Measurements from ENCODE around the gene CCL18. TPM values are rescaled to one million over a fixed set of nuclear protein-coding genes. Genes with fewer than 3 reads are reported as not detected.
A peak's percentile ranks its signal among the peaks of the same experiment; 100 is the strongest.
"Not testable (repeated sequence)": the region's sequence is repeated elsewhere in the genome, so short reads cannot be mapped to it uniquely, and the experiment has no call there.

CCL18 gene
- total RNA-seq, 5 donors from 2014 or later (not counting 1 experiment from before 2014, with no cell fraction given), result not detected

DNA sequence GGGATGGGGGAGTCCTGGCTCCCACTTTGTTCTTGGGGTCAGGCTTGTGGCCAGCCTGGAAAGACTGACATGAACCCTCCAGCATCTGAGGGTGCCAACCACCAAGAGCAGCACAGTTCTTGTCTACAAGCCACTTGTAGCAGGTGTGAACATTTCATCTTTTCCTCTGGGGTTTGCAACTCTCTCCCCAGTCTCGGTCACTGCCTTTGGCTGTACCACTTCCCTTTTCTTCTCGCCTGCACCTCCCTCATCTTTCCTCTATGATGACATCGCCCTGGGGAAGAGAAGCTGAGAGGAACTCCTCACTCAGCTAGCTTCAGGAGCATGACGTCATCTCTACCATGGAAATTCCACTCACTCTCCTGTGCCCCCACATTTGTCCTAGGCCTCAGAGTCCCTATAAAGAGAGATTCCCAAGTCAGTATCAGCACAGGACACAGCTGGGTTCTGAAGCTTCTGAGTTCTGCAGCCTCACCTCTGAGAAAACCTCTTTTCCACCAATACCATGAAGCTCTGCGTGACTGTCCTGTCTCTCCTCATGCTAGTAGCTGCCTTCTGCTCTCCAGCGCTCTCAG, 39.4 kb downstream of the CCL18 start, which contains the start of gene CCL4:
Gene CCL4, plus strand, starts transcription at position 427 of the 575 bp plus-strand sequence. Its CDS starts 79 bp downstream, at position 506.
- Mint-ChIP-seq H3K4me1 (peaks cover 0 to 36% (median 25%) of the 10 kb centered on the region in 3 donors), H3K27me3 (peaks cover 15 to 41% of the 10 kb centered on the region in 2 donors), H3K4me3 (peak within 1 kb of the TSS; percentile 60 to 82 (median 72)), H3K27ac (peak within 1 kb of the TSS; percentile 84 to 95)
- H3K4me1 ChIP-seq (ENCODE audit: control insufficient read depth in 1 of 2, extremely low read depth in 1 of 2, insufficient read depth in 2 of 2, low read length in 2 of 2), result peaks cover 0 to 45% of the 10 kb centered on the region in 2 experiments
- H3K4me3 ChIP-seq (ENCODE audit: control insufficient read depth in 1 of 2, extremely low read depth in 1 of 2, low read length in 1 of 2), result peak within 1 kb of the TSS in 1 of 2 donors; percentile 35
- H3K27ac ChIP-seq (ENCODE audit: low read length), result peak within 1 kb of the TSS; percentile 68
- H3K27me3 ChIP-seq (replicated peaks in 1 of 2; ENCODE audit: control insufficient read depth in 2 of 2, extremely low read depth in 1 of 2, insufficient read depth in 2 of 2, low read length in 1 of 2); H3K9me3 Mint-ChIP-seq; H3K36me3 ChIP-seq (ENCODE audit: control insufficient read depth in 2 of 2, extremely low read depth in 1 of 2, insufficient read depth in 1 of 2, low read length in 1 of 2); H3K9me3 ChIP-seq; H3K36me3 Mint-ChIP-seq: not testable (repeated sequence)
- DNase-seq (peak in 28 of 35 experiments; percentile 9 to 67 (median 36)), ATAC-seq (replicated peaks in 1 of 4) (peak; percentile 47 to 80 (median 70))
- WGBS (ENCODE audit: insufficient coverage), result 0% methylated on average over 1 of the region's 6 CpGs
- ChIA-PET POLR2A (interaction anchor here in 1 of 2 donors (0.6 kb wide), 1 partner anchor 340 kb away, joined by 6 read pairs; no protein-coding TSS in a partner anchor), CTCF (interaction anchor here in 1 of 2 donors (0.9 kb wide), 1 partner anchor 21 kb away, joined by 3 read pairs; no protein-coding TSS in a partner anchor)

DNA sequence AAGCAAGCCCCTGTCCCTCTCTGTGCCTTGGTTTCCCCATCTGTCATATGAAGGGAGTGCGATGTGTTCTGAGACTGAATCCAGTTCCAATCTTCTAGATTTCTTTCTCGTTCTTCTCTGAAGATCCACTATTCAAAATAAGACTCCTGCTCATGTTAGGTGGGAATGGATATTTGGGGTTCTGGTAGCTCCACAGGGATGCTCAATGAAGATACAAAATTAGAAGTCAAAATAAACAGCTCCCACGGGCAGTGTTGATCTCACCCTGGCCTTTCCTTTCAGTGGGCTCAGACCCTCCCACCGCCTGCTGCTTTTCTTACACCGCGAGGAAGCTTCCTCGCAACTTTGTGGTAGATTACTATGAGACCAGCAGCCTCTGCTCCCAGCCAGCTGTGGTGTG, 40.2 kb downstream of the CCL18 start:
- H3K36me3 ChIP-seq (ENCODE audit: control insufficient read depth in 2 of 2, extremely low read depth in 1 of 2, insufficient read depth in 1 of 2, low read length in 1 of 2); H3K36me3 Mint-ChIP-seq; H3K27me3 ChIP-seq (replicated peaks in 1 of 2; ENCODE audit: control insufficient read depth in 2 of 2, extremely low read depth in 1 of 2, insufficient read depth in 2 of 2, low read length in 1 of 2); H3K9me3 ChIP-seq; DNase-seq; H3K9me3 Mint-ChIP-seq; CTCF ChIA-PET; POLR2A ChIA-PET: not testable (repeated sequence)
- H3K27ac Mint-ChIP-seq, result peak overlapping the region; percentile 84 to 95
- H3K4me3 Mint-ChIP-seq, result peak overlapping the region; percentile 60 to 82 (median 72)
- peaks cover 11 to 37% of the 10 kb centered on the region in 2 donors for H3K27me3 Mint-ChIP-seq
- H3K4me1 Mint-ChIP-seq, result peaks cover 0 to 36% (median 25%) of the 10 kb centered on the region in 3 donors
- peak overlapping the region; percentile 68 for H3K27ac ChIP-seq (ENCODE audit: low read length)
- H3K4me1 ChIP-seq (ENCODE audit: control insufficient read depth in 1 of 2, extremely low read depth in 1 of 2, insufficient read depth in 2 of 2, low read length in 2 of 2), result peaks cover 0 to 53% of the 10 kb centered on the region in 2 experiments
- no CpG with 5 or more reads among the region's 7 CpGs for WGBS (ENCODE audit: insufficient coverage)
- H3K4me3 ChIP-seq (ENCODE audit: control insufficient read depth in 1 of 2, extremely low read depth in 1 of 2, low read length in 1 of 2), result peak overlapping the region in 1 of 2 donors; percentile 35
- ATAC-seq (replicated peaks in 1 of 4), result peak in 1 of 4 experiments; percentile 21

GRCh38 chr17:36104701-36105181, 40.7 kb downstream of the CCL18 start:
- H3K27ac Mint-ChIP-seq, result peak overlapping the region; percentile 84 to 95

DNA sequence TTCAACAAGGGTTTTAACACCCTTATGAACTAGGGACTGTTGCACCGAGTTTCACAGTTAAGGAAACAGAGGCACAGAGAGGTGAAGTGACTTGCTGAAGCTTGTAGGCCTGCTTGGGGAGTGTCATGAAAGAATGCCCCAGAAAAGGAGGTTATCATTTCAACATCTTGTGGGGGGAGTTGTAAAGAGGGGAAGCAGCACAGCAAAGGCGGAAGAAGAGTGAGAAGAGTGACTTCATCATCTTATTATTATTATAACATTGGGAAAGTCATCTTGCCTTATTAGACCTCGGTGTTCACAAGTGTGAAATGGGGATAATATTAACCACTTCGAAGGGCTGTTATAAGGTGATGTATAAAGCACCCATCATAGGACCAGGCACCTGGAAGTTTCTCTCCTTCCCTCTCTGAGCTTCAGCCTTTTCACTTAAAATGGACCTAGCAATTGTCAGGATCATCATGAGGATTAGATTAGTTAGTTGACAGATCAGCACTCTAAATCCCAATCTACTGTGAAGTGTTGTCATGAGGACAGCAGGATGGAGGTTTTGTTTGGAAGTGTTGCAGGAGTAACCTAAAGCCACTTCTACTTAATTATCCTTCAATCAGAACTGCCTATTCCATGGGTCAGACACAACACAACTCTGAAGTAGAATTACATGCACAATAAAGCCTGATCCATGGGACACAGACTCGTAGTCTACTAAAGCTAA, 41.9 kb downstream of the CCL18 start:
- whole genome bisulfite sequencing (ENCODE audit: insufficient coverage), result no CpG with 5 or more reads among the region's 5 CpGs
- peaks cover 0 to 48% of the 10 kb centered on the region in 2 experiments for H3K4me1 ChIP-seq (ENCODE audit: control insufficient read depth in 1 of 2, extremely low read depth in 1 of 2, insufficient read depth in 2 of 2, low read length in 2 of 2)
- peaks cover 0 to 33% (median 25%) of the 10 kb centered on the region in 3 donors for H3K4me1 Mint-ChIP-seq
- peaks cover 0 to 3% of the 10 kb centered on the region in 2 experiments for H3K27me3 ChIP-seq (replicated peaks in 1 of 2; ENCODE audit: control insufficient read depth in 2 of 2, extremely low read depth in 1 of 2, insufficient read depth in 2 of 2, low read length in 1 of 2)
- H3K36me3 Mint-ChIP-seq, result no peaks in the 10 kb centered on the region
- ATAC-seq (replicated peaks in 1 of 4), result no peak
- DNase-seq, result peak in 1 of 35 experiments; percentile 22
- H3K27me3 Mint-ChIP-seq, result peaks cover 11 to 32% of the 10 kb centered on the region in 2 donors
- H3K4me3 ChIP-seq (ENCODE audit: control insufficient read depth in 1 of 2, extremely low read depth in 1 of 2, low read length in 1 of 2), result peak overlapping the region in 1 of 2 donors; percentile 35
- ChIA-PET CTCF (no interaction called here), POLR2A (no interaction called here)
- no peaks in the 10 kb centered on the region for H3K9me3 Mint-ChIP-seq
- no peaks in the 10 kb centered on the region for H3K36me3 ChIP-seq (ENCODE audit: control insufficient read depth in 2 of 2, extremely low read depth in 1 of 2, insufficient read depth in 1 of 2, low read length in 1 of 2)
- H3K27ac ChIP-seq (ENCODE audit: low read length), result peak overlapping the region; percentile 68
- H3K27ac Mint-ChIP-seq, result peak overlapping the region in 1 of 2 donors; percentile 4
- H3K9me3 ChIP-seq, result no peaks in the 10 kb centered on the region
- H3K4me3 Mint-ChIP-seq, result peak overlapping the region in 1 of 3 donors; percentile 82

More at GRCh38 chr17:36104701-36105181, 40.7 kb downstream of the CCL18 start:
- Mint-ChIP-seq H3K9me3 (no peaks in the 10 kb centered on the region), H3K4me1 (peaks cover 0 to 36% (median 25%) of the 10 kb centered on the region in 3 donors), H3K27me3 (peaks cover 11 to 37% of the 10 kb centered on the region in 2 donors), H3K4me3 (peak overlapping the region; percentile 60 to 82 (median 72)), H3K36me3 (no peaks in the 10 kb centered on the region)
- ChIA-PET POLR2A (no interaction called here), CTCF (no interaction called here)
- no peaks in the 10 kb centered on the region for H3K36me3 ChIP-seq (ENCODE audit: control insufficient read depth in 2 of 2, extremely low read depth in 1 of 2, insufficient read depth in 1 of 2, low read length in 1 of 2)
- H3K4me1 ChIP-seq (ENCODE audit: control insufficient read depth in 1 of 2, extremely low read depth in 1 of 2, insufficient read depth in 2 of 2, low read length in 2 of 2), result peaks cover 0 to 53% of the 10 kb centered on the region in 2 experiments
- no peak for DNase-seq
- ATAC-seq (replicated peaks in 1 of 4), result no peak
- H3K4me3 ChIP-seq (ENCODE audit: control insufficient read depth in 1 of 2, extremely low read depth in 1 of 2, low read length in 1 of 2), result peak overlapping the region in 1 of 2 donors; percentile 35
- no peaks in the 10 kb centered on the region for H3K9me3 ChIP-seq
- 52% methylated on average over 3 of the region's 4 CpGs for WGBS (ENCODE audit: insufficient coverage)
- H3K27me3 ChIP-seq (replicated peaks in 1 of 2; ENCODE audit: control insufficient read depth in 2 of 2, extremely low read depth in 1 of 2, insufficient read depth in 2 of 2, low read length in 1 of 2), result peaks cover 0 to 3% of the 10 kb centered on the region in 2 experiments
- peak overlapping the region; percentile 68 for H3K27ac ChIP-seq (ENCODE audit: low read length)

DNA sequence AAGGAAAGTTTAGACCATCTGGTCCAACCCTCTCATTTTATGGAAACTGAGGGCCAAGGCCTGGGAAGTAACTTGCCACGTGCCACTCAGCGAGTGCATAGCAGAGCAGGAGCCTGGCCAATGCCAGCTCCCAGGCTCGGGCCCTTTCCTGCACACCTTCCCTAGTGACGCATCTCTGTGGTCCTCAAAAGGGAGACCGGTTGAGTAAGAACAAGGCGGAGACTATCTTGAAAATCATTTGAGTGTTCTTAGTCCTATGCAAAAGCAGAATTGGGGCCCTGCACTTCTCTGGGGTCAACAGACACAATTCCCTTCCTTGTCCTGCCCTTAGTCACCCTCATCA, 42.4 kb downstream of the CCL18 start:
- H3K27me3 Mint-ChIP-seq, result peaks cover 11 to 37% of the 10 kb centered on the region in 2 donors
- CTCF ChIA-PET, result no interaction called here
- WGBS (ENCODE audit: insufficient coverage), result 67% methylated on average over 3 of the region's 6 CpGs

GRCh38 chr17:36107660-36108059, 43.6 kb downstream of the CCL18 start:
- ChIA-PET POLR2A (no interaction called here), CTCF (no interaction called here)
- Histone ChIP-seq H3K27ac (ENCODE audit: low read length) (peak overlapping the region; percentile 68), H3K4me1 (ENCODE audit: control insufficient read depth in 1 of 2, extremely low read depth in 1 of 2, insufficient read depth in 2 of 2, low read length in 2 of 2) (peaks cover 0 to 42% of the 10 kb centered on the region in 2 experiments), H3K9me3 (no peaks in the 10 kb centered on the region), H3K36me3 (ENCODE audit: control insufficient read depth in 2 of 2, extremely low read depth in 1 of 2, insufficient read depth in 1 of 2, low read length in 1 of 2) (no peaks in the 10 kb centered on the region), H3K4me3 (ENCODE audit: control insufficient read depth in 1 of 2, extremely low read depth in 1 of 2, low read length in 1 of 2) (no peak overlapping the region), H3K27me3 (replicated peaks in 1 of 2; ENCODE audit: control insufficient read depth in 2 of 2, extremely low read depth in 1 of 2, insufficient read depth in 2 of 2, low read length in 1 of 2) (peaks cover 0 to 3% of the 10 kb centered on the region in 2 experiments)
- Mint-ChIP-seq H3K36me3 (no peaks in the 10 kb centered on the region), H3K4me3 (no peak overlapping the region), H3K27me3 (peaks cover 14 to 39% of the 10 kb centered on the region in 2 donors), H3K4me1 (peaks cover 0 to 31% (median 23%) of the 10 kb centered on the region in 3 donors), H3K9me3 (peaks cover 0 to 6% (median 2%) of the 10 kb centered on the region in 3 donors), H3K27ac (peak overlapping the region in 1 of 2 donors; percentile 0)
- WGBS (ENCODE audit: insufficient coverage), result no CpG with 5 or more reads among the region's 3 CpGs
- peak in 12 of 35 experiments; percentile 9 to 49 (median 26) for DNase-seq
- ATAC-seq (replicated peaks in 1 of 4), result peak in 1 of 4 experiments; percentile 43

More for the DNA sequence above, 42.4 kb downstream of the CCL18 start:
- ATAC-seq (replicated peaks in 1 of 4) (no peak), DNase-seq (no peak)
- Histone ChIP-seq H3K36me3 (ENCODE audit: control insufficient read depth in 2 of 2, extremely low read depth in 1 of 2, insufficient read depth in 1 of 2, low read length in 1 of 2) (no peaks in the 10 kb centered on the region), H3K27me3 (replicated peaks in 1 of 2; ENCODE audit: control insufficient read depth in 2 of 2, extremely low read depth in 1 of 2, insufficient read depth in 2 of 2, low read length in 1 of 2) (peaks cover 0 to 3% of the 10 kb centered on the region in 2 experiments), H3K27ac (ENCODE audit: low read length) (peak overlapping the region; percentile 68), H3K4me1 (ENCODE audit: control insufficient read depth in 1 of 2, extremely low read depth in 1 of 2, insufficient read depth in 2 of 2, low read length in 2 of 2) (peaks cover 0 to 48% of the 10 kb centered on the region in 2 experiments), H3K4me3 (ENCODE audit: control insufficient read depth in 1 of 2, extremely low read depth in 1 of 2, low read length in 1 of 2) (no peak overlapping the region), H3K9me3 (no peaks in the 10 kb centered on the region)
- Mint-ChIP-seq H3K9me3 (no peaks in the 10 kb centered on the region), H3K4me1 (peaks cover 0 to 33% (median 25%) of the 10 kb centered on the region in 3 donors), H3K4me3 (no peak overlapping the region), H3K27ac (no peak overlapping the region), H3K36me3 (no peaks in the 10 kb centered on the region)
- POLR2A ChIA-PET, result no interaction called here

All from T-cell (primary cell).